Posterior vena cava (tissue), 2 donors: ENCODE results near the gene ACAD9. TPM values are rescaled to one million over a fixed set of nuclear protein-coding genes. Genes with fewer than 3 reads are reported as not detected.
"Not testable (repeated sequence)": the region's sequence is repeated elsewhere in the genome, so short reads cannot be mapped to it uniquely, and the experiment has no call there.

Source experiments
- DNase-seq: peaks from one replicate; pipeline ENCODE4 v3.0.0-alpha.2; 2020; ENCODE audit warnings: low spot score
- intact Hi-C, 2 donors: fragments of 100-400 bp; cut with DNase I; formaldehyde crosslinking; loops; one replicate each; pipeline versions ENCODE4 v1.14.1 to v1.14.2; 2022 to 2023
- long read RNA-seq, 2 donors: library from polyadenylated mRNA; unstranded; transcript quantifications; one replicate each; pipeline ENCODE4 v2.0.0, GENCODE V29; 2020 to 2021
- total RNA-seq, 2 donors: library from RNA; stranded (reverse); fragmentation: NEBNext Ultra II Directional; extraction: Animal tissue kit (Norgen Biotek cat#: 25700); gene quantifications; one replicate each; pipeline ENCODE4 v1.2.1, GENCODE V29; 2021
- donor health status: DM: yes; HTN: yes; CAD: no.
- donor health status: DM: yes; HTN: yes; CAD: no.

The ACAD9 gene
- 10 to 100 TPM; 27.2 to 32.4 TPM for total RNA-seq
- long read RNA-seq, donor 1, transcript ACAD9-201 (18 exons, 2,454 nt), result major isoform, 5 of 13 reads
- long read RNA-seq, donor 1, partial matches to known transcripts, result 3 of 13 reads
- long read RNA-seq, donor 1, other reads (novel, unspliced or antisense), result 4 of 13 reads
- long read RNA-seq, donor 2, transcript ACAD9-201 (18 exons, 2,454 nt), result major isoform, 39 of 59 reads
- long read RNA-seq, donor 2, partial matches to known transcripts, result 13 of 59 reads
- long read RNA-seq, donor 2, other reads (novel, unspliced or antisense), result 6 of 59 reads

- intact Hi-C loops, result no loop called here
- DNase-seq, result peak; percentile 99
These were observed at the start of gene ACAD9 for GRCh38 chr3:128879125-128879969. TSS of gene ACAD9 (plus strand) at chr3:128879620. CDS start at chr3:128879692, 72 bp downstream.

GRCh38 chr3:128829925-128830625 lies 49.3 kb upstream of the ACAD9 start:
- intact Hi-C loops, DNase-seq: not testable (repeated sequence)

- DNase-seq, intact Hi-C loops: not testable (repeated sequence)
These were observed 48.7 kb upstream of the ACAD9 start for GRCh38 chr3:128830762-128831161.

- intact Hi-C loops, DNase-seq: not testable (repeated sequence)
These were observed 46.4 kb upstream of the ACAD9 start for GRCh38 chr3:128832979-128833378.

- no peak for DNase-seq
- intact Hi-C loops, result no loop called here
These were observed 44.3 kb upstream of the ACAD9 start for GRCh38 chr3:128835096-128835495.

- intact Hi-C loops, result no loop called here
- no peak for DNase-seq
These were observed 37.2 kb upstream of the ACAD9 start for GRCh38 chr3:128841926-128842920.

GRCh38 chr3:128844502-128844901 lies 34.9 kb upstream of the ACAD9 start:
- DNase-seq, result no peak
- intact Hi-C loops, result no loop called here

GRCh38 chr3:128845119-128845777 lies 34.2 kb upstream of the ACAD9 start:
- intact Hi-C loops, result loop anchor here (5.0 kb wide), 2 partner anchors 192 to 228 kb away; no protein-coding TSS in a partner anchor
- no peak for DNase-seq

- intact Hi-C loops, result loop anchor here (5.0 kb wide), 2 partner anchors 191 to 229 kb away; no protein-coding TSS in a partner anchor
- DNase-seq, result peak; percentile 95
These were observed 33.5 kb upstream of the ACAD9 start for GRCh38 chr3:128845778-128846485.

- no peak for DNase-seq
- intact Hi-C loops, result loop anchor here (5.0 kb wide), 2 partner anchors 191 to 229 kb away; no protein-coding TSS in a partner anchor
These were observed 32.9 kb upstream of the ACAD9 start for GRCh38 chr3:128846486-128846891.

GRCh38 chr3:128847666-128848370 lies 31.6 kb upstream of the ACAD9 start:
- intact Hi-C loops, result loop anchor here (5.0 kb wide), 2 partner anchors 189 to 231 kb away; no protein-coding TSS in a partner anchor
- no peak for DNase-seq

- no peak for DNase-seq
- intact Hi-C loops, result loop anchor here (5.0 kb wide), 2 partner anchors 188 to 232 kb away; no protein-coding TSS in a partner anchor
These were observed 30.5 kb upstream of the ACAD9 start for GRCh38 chr3:128848936-128849335.

GRCh38 chr3:128849911-128850455 lies 29.4 kb upstream of the ACAD9 start:
- intact Hi-C loops, result loop anchor here (5.0 kb wide), 2 partner anchors 187 to 233 kb away; no protein-coding TSS in a partner anchor
- DNase-seq, result no peak

- intact Hi-C loops, result no loop called here
- no peak for DNase-seq
These were observed 28.9 kb upstream of the ACAD9 start for GRCh38 chr3:128850544-128850943.

GRCh38 chr3:128851601-128852000 lies 27.8 kb upstream of the ACAD9 start:
- intact Hi-C loops, result no loop called here
- no peak for DNase-seq

GRCh38 chr3:128853826-128854225 lies 25.6 kb upstream of the ACAD9 start:
- intact Hi-C loops, result no loop called here
- DNase-seq, result no peak
